A549 (cell line): ENCODE data around the gene TGFBI. TPM values are rescaled to one million over a fixed set of nuclear protein-coding genes. Genes with fewer than 3 reads are reported as not detected.

Source experiments
- ATAC-seq, 2 experiments: fragments of 200-7000 bp in 1 of 2; fragments of >200 bp in 1 of 2; cut with Nextera tagmentation in 1 of 2; cut with Tn5 transposase in 1 of 2; 3 replicates each; pipeline versions ENCODE4 v1.8.0 to v1.9.1; 2018 to 2020; ENCODE audit warnings: mild to moderate bottlenecking in 1 of 2, moderate library complexity in 1 of 2
- CTCF ChIA-PET: fragments of 300-600 bp; sonication (Branson Sonifier 250); formaldehyde crosslinking; extraction: SDS; loops from one replicate; lab custom pipeline; 2021; ENCODE audit warnings: antibody characterized with exemption, inconsistent platforms; lab: Yijun Ruan, JAX
- POLR2A ChIA-PET: fragments of 350-600 bp; formaldehyde crosslinking; extraction: SDS; loops from one replicate; lab custom pipeline; 2021; ENCODE audit warnings: antibody characterized with exemption, inconsistent platforms; lab: Yijun Ruan, JAX
- DNase-seq, 2 experiments: peaks; one replicate each; pipeline versions ENCODE4 v3.0.0 to v3.0.0-alpha.2; 2011 to 2016; ENCODE audit warnings: low read depth in 1 of 2, low spot score in 1 of 2
- FAIRE-seq: peaks from 2 replicates; lab custom pipeline; 2011; peaks lifted over from hg19 to GRCh38; lab: Jason Lieb, UNC
- H3K27ac ChIP-seq, 2 experiments: fragments of >200 bp; sonication (Bioruptor Twin); formaldehyde crosslinking; 3 replicates each; pipeline ENCODE4 v1.5.1; 2016 to 2017
- H3K4me1 ChIP-seq: fragments of >200 bp; sonication (Bioruptor Twin); formaldehyde crosslinking; 3 replicates; pipeline ENCODE4 v1.6.1; 2016
- H3K4me2 ChIP-seq: fragments of >200 bp; sonication (Bioruptor Twin); formaldehyde crosslinking; 3 replicates; pipeline ENCODE4 v1.6.1; 2016
- H3K4me3 ChIP-seq: fragments of >200 bp; sonication (Bioruptor Twin); formaldehyde crosslinking; 3 replicates; pipeline ENCODE4 v1.5.1; 2016
- H3K9me3 ChIP-seq: fragments of >200 bp; sonication (Bioruptor Twin); formaldehyde crosslinking; 3 replicates; pipeline ENCODE4 v1.6.1; 2016
- CHD2 ChIP-seq: fragments of 150-350 bp; IDR thresholded peaks from 2 replicates; pipeline ENCODE4 v1.6.1; 2014; ENCODE audit warnings: low read length; ENCODE audit not compliant: partially characterized antibody
- EP300 ChIP-seq, 2 experiments: fragments of >200 bp; sonication (Bioruptor Twin); formaldehyde crosslinking; IDR thresholded peaks; 2 replicates in 1 of 2; 3 replicates in 1 of 2; pipeline ENCODE4 v1.6.1; 2016 to 2017
- FOSB ChIP-seq: fragments of 250-450 bp; sonication (Bioruptor Pico); IDR thresholded peaks from 2 replicates; pipeline ENCODE4 v1.5.0; 2020; ENCODE audit warnings: mild to moderate bottlenecking, moderate library complexity
- HOXB13 ChIP-seq: fragments of 250-450 bp; sonication (Bioruptor Pico); IDR thresholded peaks from 2 replicates; pipeline ENCODE4 v1.5.0; 2020; ENCODE audit warnings: low read depth, mild to moderate bottlenecking, moderate library complexity
- HOXB5 ChIP-seq: fragments of 250-450 bp; sonication (Bioruptor Pico); IDR thresholded peaks from 2 replicates; pipeline ENCODE4 v1.5.0; 2020; ENCODE audit warnings: mild to moderate bottlenecking, moderate library complexity
- JUN ChIP-seq, 2 experiments: fragments of >200 bp; sonication (Bioruptor Twin); formaldehyde crosslinking; IDR thresholded peaks; 2 replicates in 1 of 2; 3 replicates in 1 of 2; pipeline ENCODE4 v1.6.1; 2016 to 2017
- JUNB ChIP-seq: fragments of >200 bp; sonication (Bioruptor Twin); formaldehyde crosslinking; IDR thresholded peaks from 2 replicates; pipeline ENCODE4 v1.6.1; 2016
- MAFK ChIP-seq: fragments of 450-650 bp; IDR thresholded peaks from 2 replicates; pipeline ENCODE4 v1.6.1; 2014; ENCODE audit not compliant: partially characterized antibody
- MYC ChIP-seq: IDR thresholded peaks from 2 replicates; pipeline ENCODE4 v1.6.1; 2012; ENCODE audit warnings: mild to moderate bottlenecking, inconsistent platforms, low read length, improper control_type of control experiment, borderline replicate concordance
- POLR2A ChIP-seq: IDR thresholded peaks from 2 replicates; pipeline ENCODE4 v1.6.1; 2012; ENCODE audit warnings: mild to moderate bottlenecking, low read length
- RARB ChIP-seq: fragments of 250-450 bp; sonication (Bioruptor Pico); IDR thresholded peaks from 2 replicates; pipeline ENCODE4 v1.8.0; 2021; ENCODE audit warnings: mild to moderate bottlenecking, moderate library complexity
- RFX5 ChIP-seq: fragments of 450-650 bp; IDR thresholded peaks from 2 replicates; pipeline ENCODE4 v1.7.1; 2014; ENCODE audit warnings: antibody characterized with exemption, mild to moderate bottlenecking, moderate library complexity
- SMC3 ChIP-seq: fragments of >200 bp; sonication (Bioruptor Twin); formaldehyde crosslinking; IDR thresholded peaks from 3 replicates; pipeline ENCODE4 v1.6.1; 2018; ENCODE audit warnings: inconsistent platforms
- SREBF2 ChIP-seq: fragments of 450-650 bp; IDR thresholded peaks from 2 replicates; pipeline ENCODE4 v1.6.1; 2014; ENCODE audit warnings: mild to moderate bottlenecking, moderate library complexity
- TFCP2L1 ChIP-seq: fragments of 250-450 bp; sonication (Bioruptor Pico); IDR thresholded peaks from 2 replicates; pipeline ENCODE4 v1.5.0; 2021; ENCODE audit warnings: mild to moderate bottlenecking
- ZFP36 ChIP-seq: fragments of 450-650 bp; IDR thresholded peaks from 2 replicates; pipeline ENCODE4 v1.6.1; 2014; ENCODE audit warnings: borderline replicate concordance; ENCODE audit not compliant: partially characterized antibody
- ZSCAN20 ChIP-seq: fragments of 250-450 bp; sonication (Bioruptor Pico); IDR thresholded peaks from 2 replicates; pipeline ENCODE4 v1.8.0; 2022; ENCODE audit warnings: mild to moderate bottlenecking, moderate library complexity
- WGBS: methylation state at CpG from one replicate; pipeline ENCODE4 v1.1.6; 2017; ENCODE audit errors: missing lambda C conversion rate; 5-methylcytosine and 5-hydroxymethylcytosine counted together
- polyA plus RNA-seq, 4 experiments: library from polyadenylated mRNA; depleted of rRNA in 3 of 4; stranded (reverse); fragments of >200 nt; fragmentation: RNase III in 1 of 4; extraction: RNeasy Plus Mini Kit Qiagen cat#74134 plus additional on column Dnase treatment in 1 of 4; gene quantifications; 2 replicates in 3 of 4; 3 replicates in 1 of 4; pipeline ENCODE4 v1.2.3, GENCODE V29; 2011 to 2017
- TF ChIP-seq, protein P1 (sequence below): IDR thresholded peaks from 2 replicates; pipeline ENCODE4 v1.6.1; 2012
- TF ChIP-seq, protein P2 (sequence below): IDR thresholded peaks from 2 replicates; pipeline ENCODE4 v1.6.1; 2012; ENCODE audit warnings: low read depth, borderline replicate concordance
- TF ChIP-seq, protein P3 (sequence below): fragments of >200 bp; sonication (Bioruptor Twin); formaldehyde crosslinking; IDR thresholded peaks from 2 replicates; pipeline ENCODE4 v1.6.1; 2016
- TF ChIP-seq, protein P4 (sequence below): fragments of 200-600 bp; sonication (generic); IDR thresholded peaks from 2 replicates; pipeline ENCODE4 v1.6.1; 2016; ENCODE audit warnings: antibody characterized with exemption, mild to moderate bottlenecking, moderate library complexity
- TF ChIP-seq, protein P5 (sequence below): fragments of >200 bp; sonication (Bioruptor Twin); formaldehyde crosslinking; IDR thresholded peaks from 3 replicates; pipeline ENCODE4 v1.5.1; 2016

Gene TGFBI
- polyA plus RNA-seq, 2 of the 4 experiments (the other 2 are of a cell fraction) = 1,135 to 1,859 TPM

DNA sequence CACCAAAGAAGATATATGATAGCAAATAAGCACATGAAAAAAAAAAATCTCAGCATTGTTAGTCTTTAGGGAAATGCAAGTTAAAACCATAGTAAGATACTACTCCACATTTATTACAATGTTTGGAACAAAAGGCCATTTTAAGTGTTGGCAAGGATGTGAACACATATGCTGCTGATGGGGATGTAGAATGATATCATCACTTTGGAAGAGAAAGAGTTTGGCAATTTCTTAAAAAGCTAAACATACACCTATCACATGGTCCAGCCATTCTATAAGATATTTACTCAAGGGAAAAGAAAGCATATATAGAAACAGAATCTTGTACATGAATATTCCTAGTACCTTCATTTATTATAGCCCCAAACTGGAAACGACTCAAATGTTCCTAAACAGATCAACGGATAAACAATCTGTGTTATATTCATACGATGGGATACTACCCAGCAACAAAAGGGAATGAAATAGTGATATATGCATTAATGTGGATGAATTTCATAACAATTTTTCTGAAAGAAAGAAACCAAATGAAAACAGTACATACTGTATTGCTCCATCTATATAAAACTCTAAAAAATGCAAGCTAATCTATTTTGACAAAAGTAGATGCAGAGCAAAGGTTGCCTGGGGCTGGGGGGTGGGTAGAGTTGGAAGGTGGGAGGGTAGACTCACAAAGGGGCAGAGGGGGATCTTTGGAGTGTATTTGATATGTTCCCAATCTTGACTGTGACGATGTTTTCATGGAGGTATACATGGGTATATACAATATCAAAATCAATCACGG is 58.2 kb downstream of the TGFBI start:
- WGBS = 84% methylated on average over 5 of the region's 5 CpGs

DNA sequence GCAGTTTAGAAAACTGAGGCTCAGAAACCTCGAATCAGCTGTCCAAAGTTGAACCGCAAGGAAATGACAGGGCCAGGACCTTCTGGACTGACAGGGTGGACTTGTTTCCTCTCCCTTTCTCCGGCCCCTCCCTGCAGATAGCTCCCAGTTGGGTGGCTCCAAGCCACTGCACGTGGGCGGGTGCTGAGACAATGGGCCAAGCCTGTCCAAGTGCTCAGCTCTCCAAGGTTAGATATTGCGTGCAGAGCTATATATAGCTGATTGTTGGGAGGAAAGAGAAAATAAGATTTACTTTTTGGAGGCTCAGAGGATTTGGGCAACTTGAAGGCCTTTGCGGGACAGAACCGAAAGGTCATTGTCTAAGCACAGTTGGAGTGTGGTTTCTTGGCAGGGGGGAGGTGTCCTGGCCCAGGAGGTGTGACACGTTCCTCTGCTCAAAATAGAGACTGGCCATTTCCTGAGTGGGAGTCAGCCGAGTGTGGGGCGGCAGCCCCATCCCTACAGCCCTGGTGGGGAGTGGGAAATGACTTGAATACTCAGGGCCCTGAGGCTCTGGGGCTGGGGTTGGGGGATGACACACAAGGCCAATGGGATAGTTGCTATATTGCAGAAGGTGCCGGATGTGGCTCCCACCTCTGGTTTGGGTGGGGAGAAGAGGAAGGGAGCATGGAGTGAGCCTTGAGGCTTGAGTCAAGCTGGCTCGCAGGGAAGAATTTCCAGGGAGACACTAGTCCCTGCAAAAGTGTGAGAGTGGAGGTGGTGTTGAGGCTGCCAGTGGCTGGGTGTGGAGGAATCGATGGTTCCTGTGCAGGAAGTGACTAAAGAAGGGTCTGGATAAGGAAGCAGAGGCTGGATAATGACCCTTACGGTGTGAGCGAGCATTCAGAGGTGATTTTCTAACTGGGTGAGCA is 59.4 kb downstream of the TGFBI start:
- POLR2A ChIA-PET = no interaction called here
- Histone ChIP-seq H3K4me2 (no peak overlapping the region), H3K9me3 (no peaks in the 10 kb centered on the region), H3K4me1 (peaks cover under 1% of the 10 kb centered on the region; the same call in 2 of the 3 replicates)
- no peak for FAIRE-seq
- WGBS = 83% methylated on average over 16 of the region's 16 CpGs
- no peak for ATAC-seq
- TF ChIP-seq, protein P1, sequence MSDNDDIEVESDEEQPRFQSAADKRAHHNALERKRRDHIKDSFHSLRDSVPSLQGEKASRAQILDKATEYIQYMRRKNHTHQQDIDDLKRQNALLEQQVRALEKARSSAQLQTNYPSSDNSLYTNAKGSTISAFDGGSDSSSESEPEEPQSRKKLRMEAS = no peak
- TF ChIP-seq, protein P2, sequence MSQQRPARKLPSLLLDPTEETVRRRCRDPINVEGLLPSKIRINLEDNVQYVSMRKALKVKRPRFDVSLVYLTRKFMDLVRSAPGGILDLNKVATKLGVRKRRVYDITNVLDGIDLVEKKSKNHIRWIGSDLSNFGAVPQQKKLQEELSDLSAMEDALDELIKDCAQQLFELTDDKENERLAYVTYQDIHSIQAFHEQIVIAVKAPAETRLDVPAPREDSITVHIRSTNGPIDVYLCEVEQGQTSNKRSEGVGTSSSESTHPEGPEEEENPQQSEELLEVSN = no peak
- TF ChIP-seq SREBF2 (no peak), MYC (no peak), FOSB (CRISPR knock-in tag) (no peak), RFX5 (no peak), TFCP2L1 (CRISPR knock-in tag) (no peak), JUNB (no peak), HOXB13 (no peak), SMC3 (no peak), CHD2 (no peak), POLR2A (no peak), HOXB5 (CRISPR knock-in tag) (no peak), JUN (IDR thresholded peaks at IDR 0.05) (no peak), RARB (CRISPR knock-in tag) (no peak), EP300 (IDR thresholded peaks at IDR 0.05) (no peak), ZFP36 (no peak), ZSCAN20 (no peak)
- TF ChIP-seq, protein P3, sequence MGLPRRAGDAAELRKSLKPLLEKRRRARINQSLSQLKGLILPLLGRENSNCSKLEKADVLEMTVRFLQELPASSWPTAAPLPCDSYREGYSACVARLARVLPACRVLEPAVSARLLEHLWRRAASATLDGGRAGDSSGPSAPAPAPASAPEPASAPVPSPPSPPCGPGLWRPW = no peak
- TF ChIP-seq, protein P4, sequence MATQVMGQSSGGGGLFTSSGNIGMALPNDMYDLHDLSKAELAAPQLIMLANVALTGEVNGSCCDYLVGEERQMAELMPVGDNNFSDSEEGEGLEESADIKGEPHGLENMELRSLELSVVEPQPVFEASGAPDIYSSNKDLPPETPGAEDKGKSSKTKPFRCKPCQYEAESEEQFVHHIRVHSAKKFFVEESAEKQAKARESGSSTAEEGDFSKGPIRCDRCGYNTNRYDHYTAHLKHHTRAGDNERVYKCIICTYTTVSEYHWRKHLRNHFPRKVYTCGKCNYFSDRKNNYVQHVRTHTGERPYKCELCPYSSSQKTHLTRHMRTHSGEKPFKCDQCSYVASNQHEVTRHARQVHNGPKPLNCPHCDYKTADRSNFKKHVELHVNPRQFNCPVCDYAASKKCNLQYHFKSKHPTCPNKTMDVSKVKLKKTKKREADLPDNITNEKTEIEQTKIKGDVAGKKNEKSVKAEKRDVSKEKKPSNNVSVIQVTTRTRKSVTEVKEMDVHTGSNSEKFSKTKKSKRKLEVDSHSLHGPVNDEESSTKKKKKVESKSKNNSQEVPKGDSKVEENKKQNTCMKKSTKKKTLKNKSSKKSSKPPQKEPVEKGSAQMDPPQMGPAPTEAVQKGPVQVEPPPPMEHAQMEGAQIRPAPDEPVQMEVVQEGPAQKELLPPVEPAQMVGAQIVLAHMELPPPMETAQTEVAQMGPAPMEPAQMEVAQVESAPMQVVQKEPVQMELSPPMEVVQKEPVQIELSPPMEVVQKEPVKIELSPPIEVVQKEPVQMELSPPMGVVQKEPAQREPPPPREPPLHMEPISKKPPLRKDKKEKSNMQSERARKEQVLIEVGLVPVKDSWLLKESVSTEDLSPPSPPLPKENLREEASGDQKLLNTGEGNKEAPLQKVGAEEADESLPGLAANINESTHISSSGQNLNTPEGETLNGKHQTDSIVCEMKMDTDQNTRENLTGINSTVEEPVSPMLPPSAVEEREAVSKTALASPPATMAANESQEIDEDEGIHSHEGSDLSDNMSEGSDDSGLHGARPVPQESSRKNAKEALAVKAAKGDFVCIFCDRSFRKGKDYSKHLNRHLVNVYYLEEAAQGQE = no peak
- TF ChIP-seq, all 56 proteins: peak for 0
- CTCF ChIA-PET = interaction anchor here (0.6 to 3.2 kb wide), 5 partner anchors 12 to 200 kb away, joined by 3 to 7 read pairs (median 3); no protein-coding TSS in a partner anchor
- DNase-seq = no peak
- Histone ChIP-seq H3K27ac (no peak overlapping the region), H3K4me3 (no peak overlapping the region)

More for the DNA sequence above, 58.2 kb downstream of the TGFBI start:
- Histone ChIP-seq H3K27ac (no peak overlapping the region), H3K9me3 (no peaks in the 10 kb centered on the region), H3K4me1 (peaks cover 10% of the 10 kb centered on the region), H3K4me3 (no peak overlapping the region), H3K4me2 (no peak overlapping the region)
- TF ChIP-seq, protein P2 = no peak
- TF ChIP-seq MAFK = peak; percentile 78
- TF ChIP-seq, protein P1 = no peak
- TF ChIP-seq, protein P5, sequence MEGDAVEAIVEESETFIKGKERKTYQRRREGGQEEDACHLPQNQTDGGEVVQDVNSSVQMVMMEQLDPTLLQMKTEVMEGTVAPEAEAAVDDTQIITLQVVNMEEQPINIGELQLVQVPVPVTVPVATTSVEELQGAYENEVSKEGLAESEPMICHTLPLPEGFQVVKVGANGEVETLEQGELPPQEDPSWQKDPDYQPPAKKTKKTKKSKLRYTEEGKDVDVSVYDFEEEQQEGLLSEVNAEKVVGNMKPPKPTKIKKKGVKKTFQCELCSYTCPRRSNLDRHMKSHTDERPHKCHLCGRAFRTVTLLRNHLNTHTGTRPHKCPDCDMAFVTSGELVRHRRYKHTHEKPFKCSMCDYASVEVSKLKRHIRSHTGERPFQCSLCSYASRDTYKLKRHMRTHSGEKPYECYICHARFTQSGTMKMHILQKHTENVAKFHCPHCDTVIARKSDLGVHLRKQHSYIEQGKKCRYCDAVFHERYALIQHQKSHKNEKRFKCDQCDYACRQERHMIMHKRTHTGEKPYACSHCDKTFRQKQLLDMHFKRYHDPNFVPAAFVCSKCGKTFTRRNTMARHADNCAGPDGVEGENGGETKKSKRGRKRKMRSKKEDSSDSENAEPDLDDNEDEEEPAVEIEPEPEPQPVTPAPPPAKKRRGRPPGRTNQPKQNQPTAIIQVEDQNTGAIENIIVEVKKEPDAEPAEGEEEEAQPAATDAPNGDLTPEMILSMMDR = no peak
- TF ChIP-seq JUN (IDR thresholded peaks at IDR 0.05) = no peak
- no peak for DNase-seq
- FAIRE-seq = no peak
- CTCF ChIA-PET = interaction anchor here (0.7 to 3.2 kb wide), 5 partner anchors 14 to 199 kb away, joined by 3 to 7 read pairs (median 4); no protein-coding TSS in a partner anchor
- POLR2A ChIA-PET = no interaction called here
- no peak for ATAC-seq
